ENCODE results near the gene SEMA3F.
A peak's percentile ranks its signal among the peaks of the same experiment; 100 is the strongest.

DNA sequence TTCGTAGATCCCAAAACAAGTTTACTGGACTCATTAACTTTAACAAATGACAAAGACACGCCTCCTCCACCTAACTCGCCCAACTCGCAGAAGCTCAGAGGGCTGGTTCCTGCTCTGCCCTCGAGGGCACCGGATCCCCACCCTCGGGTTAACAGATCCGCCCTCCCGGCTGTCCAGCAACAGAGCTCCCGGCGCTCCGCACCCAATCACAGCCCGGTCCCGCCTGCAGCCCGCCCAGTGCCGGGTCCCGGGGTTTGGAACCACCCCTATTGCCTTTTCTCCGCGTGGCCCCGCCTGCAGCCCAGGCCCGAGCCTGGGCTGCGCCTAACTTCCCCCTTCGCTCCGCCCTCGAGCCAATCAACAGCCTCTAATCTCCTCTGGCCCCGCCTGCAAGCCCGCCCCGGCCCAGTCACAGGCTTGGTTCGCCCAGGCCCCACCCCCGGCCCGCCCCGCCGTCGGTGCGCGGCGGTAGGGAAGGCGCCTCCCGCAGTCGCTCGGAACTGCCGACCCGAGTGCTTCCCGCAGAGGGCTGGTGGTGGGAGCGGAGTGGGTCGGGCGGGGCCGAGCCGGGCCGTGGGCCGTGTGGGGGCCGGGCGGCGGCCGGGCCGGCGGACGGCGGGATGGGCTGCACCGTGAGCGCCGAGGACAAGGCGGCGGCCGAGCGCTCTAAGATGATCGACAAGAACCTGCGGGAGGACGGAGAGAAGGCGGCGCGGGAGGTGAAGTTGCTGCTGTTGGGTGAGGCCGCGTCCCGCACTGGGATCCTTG, 80.8 kb downstream of the SEMA3F start, which contains the start of gene GNAI2:
- TF ChIP-seq, protein P1, sequence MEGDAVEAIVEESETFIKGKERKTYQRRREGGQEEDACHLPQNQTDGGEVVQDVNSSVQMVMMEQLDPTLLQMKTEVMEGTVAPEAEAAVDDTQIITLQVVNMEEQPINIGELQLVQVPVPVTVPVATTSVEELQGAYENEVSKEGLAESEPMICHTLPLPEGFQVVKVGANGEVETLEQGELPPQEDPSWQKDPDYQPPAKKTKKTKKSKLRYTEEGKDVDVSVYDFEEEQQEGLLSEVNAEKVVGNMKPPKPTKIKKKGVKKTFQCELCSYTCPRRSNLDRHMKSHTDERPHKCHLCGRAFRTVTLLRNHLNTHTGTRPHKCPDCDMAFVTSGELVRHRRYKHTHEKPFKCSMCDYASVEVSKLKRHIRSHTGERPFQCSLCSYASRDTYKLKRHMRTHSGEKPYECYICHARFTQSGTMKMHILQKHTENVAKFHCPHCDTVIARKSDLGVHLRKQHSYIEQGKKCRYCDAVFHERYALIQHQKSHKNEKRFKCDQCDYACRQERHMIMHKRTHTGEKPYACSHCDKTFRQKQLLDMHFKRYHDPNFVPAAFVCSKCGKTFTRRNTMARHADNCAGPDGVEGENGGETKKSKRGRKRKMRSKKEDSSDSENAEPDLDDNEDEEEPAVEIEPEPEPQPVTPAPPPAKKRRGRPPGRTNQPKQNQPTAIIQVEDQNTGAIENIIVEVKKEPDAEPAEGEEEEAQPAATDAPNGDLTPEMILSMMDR (IDR thresholded peaks at IDR 0.05): no peak
- peak; percentile 86 to 97 for TF ChIP-seq POLR2AphosphoS5 (IDR thresholded peaks at IDR 0.05)
